Endothelial cell of umbilical vein (primary cell): ENCODE results near the gene MAP3K19. TPM values are rescaled to one million over a fixed set of nuclear protein-coding genes. Genes with fewer than 3 reads are reported as not detected.

Experiments used
- BruUV-seq: library from RNA; stranded (reverse); fragments of 400-500 nt; replicated peaks from 2 replicates; lab custom pipeline; 2021; lab: Mats Ljungman, UMichigan
- CTCF ChIA-PET: fragments of 300-600, 350-600 bp; sonication (Branson Sonifier 250); formaldehyde crosslinking; loops from one replicate; lab custom pipeline; 2021; ENCODE audit warnings: antibody characterized with exemption, inconsistent platforms; lab: Charles Lee
- POLR2A ChIA-PET: fragments of 300-600, 350-600 bp; sonication (Branson Sonifier 250); formaldehyde crosslinking; loops from one replicate; lab custom pipeline; 2021; ENCODE audit warnings: antibody characterized with exemption, inconsistent platforms; lab: Charles Lee
- DNase-seq: peaks from one replicate; pipeline ENCODE4 v3.0.0-alpha.2; 2011; ENCODE audit warnings: low read depth, low spot score
- FAIRE-seq: peaks from 2 replicates; lab custom pipeline; 2011; peaks lifted over from hg19 to GRCh38; lab: Jason Lieb, UNC
- H2AFZ ChIP-seq: 2 replicates; pipeline ENCODE4 v1.6.0; 2012; ENCODE audit warnings: low read depth, low read length, control low read depth, inconsistent platforms
- H3K27ac ChIP-seq: 2 replicates; pipeline ENCODE4 v1.5.1; 2011; ENCODE audit warnings: low read depth, mild to moderate bottlenecking, control low read depth, low read length, moderate library complexity; ENCODE audit not compliant: insufficient read depth
- H3K27me3 ChIP-seq, 2 experiments: 2 replicates each; pipeline versions ENCODE4 v1.6.0 to v1.6.1; 2011; ENCODE audit warnings: low read length in 2 of 2, mixed read lengths in 1 of 2; ENCODE audit not compliant: control insufficient read depth in 2 of 2, insufficient read depth in 2 of 2
- H3K36me3 ChIP-seq, 2 experiments: 2 replicates in 1 of 2; 3 replicates in 1 of 2; pipeline ENCODE4 v1.5.1; 2011; ENCODE audit warnings: low read length in 2 of 2, mild to moderate bottlenecking in 1 of 2, moderate library complexity in 1 of 2; ENCODE audit not compliant: control insufficient read depth in 2 of 2, insufficient read depth in 2 of 2; ENCODE audit errors: extremely low read depth in 1 of 2
- H3K4me1 ChIP-seq: 3 replicates; pipeline ENCODE4 v1.5.1; 2011; ENCODE audit warnings: mild to moderate bottlenecking, low read length; ENCODE audit not compliant: control insufficient read depth, insufficient read depth; ENCODE audit errors: extremely low read depth
- H3K4me2 ChIP-seq: 2 replicates; pipeline ENCODE4 v1.6.1; 2011; ENCODE audit warnings: low read length, control low read depth, mixed read lengths; ENCODE audit not compliant: insufficient read depth
- H3K4me3 ChIP-seq, 3 experiments: fragments of 200-600 bp in 1 of 3; sonication (generic), shearing (Covaris generic) in 1 of 3; replicated peaks in 1 of 3; 2 replicates each; pipeline ENCODE4 v1.5.1; 2011 to 2016; ENCODE audit warnings: control low read depth in 3 of 3, low read length in 3 of 3, mild to moderate bottlenecking in 2 of 3, inconsistent platforms in 1 of 3, low read depth in 1 of 3, moderate library complexity in 1 of 3; ENCODE audit not compliant: insufficient read depth in 1 of 3
- H3K79me2 ChIP-seq: 2 replicates; pipeline ENCODE4 v1.6.0; 2012; ENCODE audit warnings: low read length, inconsistent platforms; ENCODE audit not compliant: control insufficient read depth, insufficient read depth
- H3K9ac ChIP-seq: replicated peaks from 2 replicates; pipeline ENCODE3; 2011; ENCODE audit warnings: low read length, control low read depth; ENCODE audit not compliant: insufficient read depth; ENCODE audit errors: extremely low read depth
- H3K9me1 ChIP-seq: replicated peaks from 3 replicates; pipeline ENCODE4 v1.6.0; 2011; ENCODE audit warnings: mild to moderate bottlenecking, low read length; ENCODE audit not compliant: control insufficient read depth, insufficient read depth; ENCODE audit errors: extremely low read depth
- H3K9me3 ChIP-seq: replicated peaks from 2 replicates; pipeline ENCODE4 v1.5.1; 2012; ENCODE audit warnings: low read length, inconsistent platforms; ENCODE audit not compliant: control insufficient read depth, insufficient read depth
- H4K20me1 ChIP-seq: replicated peaks from 2 replicates; pipeline ENCODE3; 2011; ENCODE audit warnings: mild to moderate bottlenecking, low read length; ENCODE audit not compliant: control insufficient read depth, insufficient read depth; ENCODE audit errors: extremely low read depth
- EZH2 ChIP-seq: IDR thresholded peaks from 2 replicates; pipeline ENCODE4 v1.6.1; 2012; ENCODE audit warnings: borderline replicate concordance, low read depth, mild to moderate bottlenecking, moderate library complexity, low read length, inconsistent platforms; ENCODE audit not compliant: severe bottlenecking
- FOS ChIP-seq: IDR thresholded peaks from 2 replicates; pipeline ENCODE4 v1.6.1; 2011; ENCODE audit warnings: mild to moderate bottlenecking, low read length, moderate library complexity, borderline replicate concordance; ENCODE audit not compliant: insufficient read depth
- GATA2 ChIP-seq: IDR thresholded peaks from 2 replicates; pipeline ENCODE4 v1.7.0; 2011; ENCODE audit warnings: low read depth, mild to moderate bottlenecking, moderate library complexity, mixed read lengths, low read length; ENCODE audit not compliant: insufficient read length, insufficient read depth
- JUN ChIP-seq: IDR thresholded peaks from 2 replicates; pipeline ENCODE4 v1.6.1; 2011; ENCODE audit warnings: borderline replicate concordance, low read depth; ENCODE audit not compliant: insufficient read length, insufficient read depth
- MYC ChIP-seq: IDR thresholded peaks from one replicate; pipeline ENCODE4 v1.6.1; 2011; ENCODE audit warnings: mild to moderate bottlenecking, low read depth, low read length
- POLR2A ChIP-seq: IDR thresholded peaks from 2 replicates; pipeline ENCODE4 v1.6.1; 2012; ENCODE audit warnings: low read depth, mild to moderate bottlenecking, control low read depth, low read length
- POLR2AphosphoS5 ChIP-seq: IDR thresholded peaks from 2 replicates; pipeline ENCODE4 v1.6.1; 2012; ENCODE audit warnings: low read depth, mild to moderate bottlenecking, control low read depth, low read length, moderate library complexity; ENCODE audit not compliant: insufficient read depth
- dilution Hi-C: fragments of 300-500 bp; cut with MboI; formaldehyde crosslinking; loops from one replicate; pipeline ENCODE4 v1.15.0; 2019; ENCODE audit warnings: low sequenced_read_pairs; ENCODE audit not compliant: extremely low pct_ligation_motif_present
- intact Hi-C: fragments of 100-400 bp; cut with micrococcal nuclease; formaldehyde crosslinking; loops from one replicate; pipeline ENCODE4 v1.10.0; 2022
- polyA plus RNA-seq, 4 experiments: library from polyadenylated mRNA; depleted of rRNA in 3 of 4; stranded (reverse) in 3 of 4; unstranded in 1 of 4; fragments of >200 nt; gene quantifications; 2 replicates each; pipeline versions ENCODE4 v1.2.1 to v1.2.3, GENCODE V29; 2011 to 2012; ENCODE audit warnings: missing spikeins in 1 of 4
- total RNA-seq: library from RNA; stranded (reverse); gene quantifications from 2 replicates; pipeline ENCODE4 v1.2.3, GENCODE V29; 2021
- TF ChIP-seq, protein P1 (sequence below), 2 donors: IDR thresholded peaks; 1 replicate in 1 of 2; 2 replicates in 1 of 2; pipeline ENCODE4 v1.5.1; 2011; ENCODE audit warnings: low read length in 2 of 2, mild to moderate bottlenecking in 2 of 2, moderate library complexity in 2 of 2, control low read depth in 1 of 2, inconsistent platforms in 1 of 2, low read depth in 1 of 2; ENCODE audit not compliant: insufficient read depth in 1 of 2; ENCODE audit errors: extremely low read depth in 1 of 2
- TF ChIP-seq, protein P2 (sequence below): IDR thresholded peaks from 2 replicates; pipeline ENCODE4 v1.6.1; 2011; ENCODE audit not compliant: insufficient read depth, insufficient read length

The MAP3K19 gene
- total and polyA plus RNA-seq, 2 donors (not counting 3 experiments of a cell fraction or from before 2014, with no cell fraction given) = not detected

DNA sequence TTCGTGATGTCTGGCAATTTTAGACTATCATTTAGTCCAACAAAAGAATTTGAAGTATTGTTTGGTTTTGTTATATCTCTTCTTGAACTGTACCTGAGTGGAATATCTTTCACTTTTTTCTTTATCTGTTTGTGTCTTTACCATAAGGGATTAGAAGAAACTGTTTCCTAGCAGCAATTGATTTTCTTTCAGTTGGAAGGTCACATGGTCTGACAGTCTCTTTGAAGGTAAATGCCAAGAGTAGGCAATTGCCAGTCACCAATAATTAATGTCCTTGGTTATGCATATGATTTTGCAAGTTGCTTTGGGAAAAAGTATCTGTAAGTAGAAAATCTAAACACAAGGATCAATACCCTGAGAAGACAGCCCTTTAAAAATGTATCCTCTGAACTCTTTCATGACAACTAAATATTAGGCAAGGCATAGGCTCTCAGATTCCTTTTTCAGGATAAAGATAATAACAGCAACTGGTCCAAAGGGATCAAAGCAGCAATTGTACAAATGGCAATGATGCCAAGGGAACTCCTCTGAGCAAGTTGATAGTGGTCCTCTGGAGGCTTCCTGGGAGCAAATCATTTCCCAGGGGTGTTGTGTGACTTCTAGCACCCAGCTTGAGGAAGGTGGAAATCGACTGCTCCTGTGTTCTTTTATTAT is 17.6 kb downstream of the MAP3K19 start:
- no peak overlapping the region for H3K9ac ChIP-seq
- peaks cover 0 to 3% of the 10 kb centered on the region in 2 experiments for H3K27me3 ChIP-seq
- no peaks in the 10 kb centered on the region for H3K9me3 ChIP-seq
- H3K36me3 ChIP-seq = no peaks in the 10 kb centered on the region
- ChIA-PET CTCF (no interaction called here), POLR2A (no interaction called here)
- DNase-seq (no peak), FAIRE-seq (no peak)
- dilution Hi-C loops = no loop called here
- H3K9me1 ChIP-seq = no peaks in the 10 kb centered on the region
- H3K79me2 ChIP-seq = no peaks in the 10 kb centered on the region
- no peaks in the 10 kb centered on the region for H3K4me1 ChIP-seq
- no peaks in the 10 kb centered on the region for H4K20me1 ChIP-seq
- no peak overlapping the region for H3K4me3 ChIP-seq
- no TSS peak for BruUV-seq
- H3K4me2 ChIP-seq = no peak overlapping the region
- H2AFZ ChIP-seq = no peak overlapping the region
- H3K27ac ChIP-seq = no peak overlapping the region
- intact Hi-C loops = no loop called here
- no peak for TF ChIP-seq EZH2
- TF ChIP-seq JUN = no peak
- TF ChIP-seq, protein P1, sequence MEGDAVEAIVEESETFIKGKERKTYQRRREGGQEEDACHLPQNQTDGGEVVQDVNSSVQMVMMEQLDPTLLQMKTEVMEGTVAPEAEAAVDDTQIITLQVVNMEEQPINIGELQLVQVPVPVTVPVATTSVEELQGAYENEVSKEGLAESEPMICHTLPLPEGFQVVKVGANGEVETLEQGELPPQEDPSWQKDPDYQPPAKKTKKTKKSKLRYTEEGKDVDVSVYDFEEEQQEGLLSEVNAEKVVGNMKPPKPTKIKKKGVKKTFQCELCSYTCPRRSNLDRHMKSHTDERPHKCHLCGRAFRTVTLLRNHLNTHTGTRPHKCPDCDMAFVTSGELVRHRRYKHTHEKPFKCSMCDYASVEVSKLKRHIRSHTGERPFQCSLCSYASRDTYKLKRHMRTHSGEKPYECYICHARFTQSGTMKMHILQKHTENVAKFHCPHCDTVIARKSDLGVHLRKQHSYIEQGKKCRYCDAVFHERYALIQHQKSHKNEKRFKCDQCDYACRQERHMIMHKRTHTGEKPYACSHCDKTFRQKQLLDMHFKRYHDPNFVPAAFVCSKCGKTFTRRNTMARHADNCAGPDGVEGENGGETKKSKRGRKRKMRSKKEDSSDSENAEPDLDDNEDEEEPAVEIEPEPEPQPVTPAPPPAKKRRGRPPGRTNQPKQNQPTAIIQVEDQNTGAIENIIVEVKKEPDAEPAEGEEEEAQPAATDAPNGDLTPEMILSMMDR (IDR thresholded peaks at IDR 0.05; ENCODE audit: extremely low read depth in 1 of 2, insufficient read depth in 1 of 2, low read depth in 1 of 2, low read length in 2 of 2) = no peak
- TF ChIP-seq, protein P2, sequence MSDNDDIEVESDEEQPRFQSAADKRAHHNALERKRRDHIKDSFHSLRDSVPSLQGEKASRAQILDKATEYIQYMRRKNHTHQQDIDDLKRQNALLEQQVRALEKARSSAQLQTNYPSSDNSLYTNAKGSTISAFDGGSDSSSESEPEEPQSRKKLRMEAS = no peak
- no peak for TF ChIP-seq POLR2AphosphoS5
- no peak for TF ChIP-seq FOS
- no peak for TF ChIP-seq POLR2A
- no peak for TF ChIP-seq GATA2
- no peak for TF ChIP-seq MYC
